Liver (tissue), 9 donors: ENCODE results near the gene DPEP3. TPM values are rescaled to one million over a fixed set of nuclear protein-coding genes. Genes with fewer than 3 reads are reported as not detected.
"Not testable (repeated sequence)": the region's sequence is repeated elsewhere in the genome, so short reads cannot be mapped to it uniquely, and the experiment has no call there.

Experiments
- DNase-seq: peaks from one replicate; pipeline ENCODE4 v3.0.0-alpha.2; 2017; ENCODE audit warnings: low spot score
- H3K27ac ChIP-seq, 2 donors: one replicate each; pipeline ENCODE4 v1.7.0; 2013; ENCODE audit warnings: inconsistent platforms in 2 of 2, low read length in 2 of 2, control low read depth in 1 of 2, low read depth in 1 of 2, mild to moderate bottlenecking in 1 of 2
- H3K27me3 ChIP-seq, 4 donors: one replicate each; pipeline versions ENCODE4 v1.6.1 to v1.7.0; 2013; ENCODE audit warnings: low read length in 3 of 4, inconsistent platforms in 1 of 4, mild to moderate bottlenecking in 1 of 4, moderate library complexity in 1 of 4; ENCODE audit not compliant: control insufficient read depth in 4 of 4, insufficient read depth in 4 of 4
- H3K36me3 ChIP-seq, 4 donors: one replicate each; pipeline versions ENCODE4 v1.6.1 to v1.7.0; 2013; ENCODE audit warnings: low read length in 3 of 4, mild to moderate bottlenecking in 3 of 4, low read depth in 1 of 4, moderate library complexity in 1 of 4; ENCODE audit not compliant: control insufficient read depth in 4 of 4, insufficient read depth in 3 of 4
- H3K4me1 ChIP-seq, 4 donors: one replicate each; pipeline versions ENCODE4 v1.6.1 to v1.7.0; 2013; ENCODE audit warnings: low read length in 3 of 4, mild to moderate bottlenecking in 3 of 4, moderate library complexity in 1 of 4; ENCODE audit not compliant: control insufficient read depth in 4 of 4, insufficient read depth in 4 of 4
- H3K4me3 ChIP-seq, 3 donors: one replicate each; pipeline versions ENCODE4 v1.6.1 to v1.7.0; 2013; ENCODE audit warnings: low read length in 3 of 3, control low read depth in 1 of 3, low read depth in 1 of 3, mild to moderate bottlenecking in 1 of 3
- H3K9ac ChIP-seq, 2 donors: one replicate each; pipeline ENCODE4 v1.7.0; 2013; ENCODE audit warnings: low read length in 2 of 2, mild to moderate bottlenecking in 2 of 2, moderate library complexity in 2 of 2, control low read depth in 1 of 2, low read depth in 1 of 2
- H3K9me3 ChIP-seq, 4 donors: one replicate each; pipeline versions ENCODE4 v1.6.1 to v1.7.0; 2013; ENCODE audit warnings: low read length in 3 of 4; ENCODE audit not compliant: control insufficient read depth in 4 of 4
- EGR1 ChIP-seq, 2 donors: IDR thresholded peaks; 2 replicates each; pipeline ENCODE4 v1.6.1; 2016 to 2018; ENCODE audit warnings: antibody characterized with exemption in 2 of 2, low read depth in 2 of 2
- FOXA1 ChIP-seq: IDR thresholded peaks from 2 replicates; pipeline ENCODE4 v1.6.1; 2016; ENCODE audit warnings: antibody characterized with exemption
- FOXA2 ChIP-seq: IDR thresholded peaks from 2 replicates; pipeline ENCODE4 v1.6.1; 2016; ENCODE audit warnings: antibody characterized with exemption
- GABPA ChIP-seq, 2 donors: IDR thresholded peaks in 1 of 2; conservative IDR thresholded peaks in 1 of 2; 2 replicates each; pipeline ENCODE4 v1.6.1; 2016; ENCODE audit warnings: antibody characterized with exemption in 2 of 2, mild to moderate bottlenecking in 1 of 2, moderate library complexity in 1 of 2
- HNF4A ChIP-seq, 2 donors: conservative IDR thresholded peaks; 2 replicates each; pipeline ENCODE4 v1.6.1; 2016; ENCODE audit warnings: antibody characterized with exemption in 2 of 2, mild to moderate bottlenecking in 2 of 2
- HNF4G ChIP-seq: IDR thresholded peaks from 2 replicates; pipeline ENCODE4 v1.6.1; 2016; ENCODE audit warnings: antibody characterized with exemption
- NR2F2 ChIP-seq: IDR thresholded peaks from 2 replicates; pipeline ENCODE4 v1.6.1; 2016; ENCODE audit warnings: antibody characterized with exemption
- RAD21 ChIP-seq, 2 donors: IDR thresholded peaks; 2 replicates each; pipeline ENCODE4 v1.6.1; 2016; ENCODE audit warnings: antibody characterized with exemption in 2 of 2, mild to moderate bottlenecking in 2 of 2
- RXRA ChIP-seq, 2 donors: IDR thresholded peaks; 2 replicates each; pipeline ENCODE4 v1.6.1; 2017 to 2018; ENCODE audit warnings: antibody characterized with exemption in 2 of 2, mild to moderate bottlenecking in 1 of 2
- TAF1 ChIP-seq: conservative IDR thresholded peaks from 2 replicates; pipeline ENCODE4 v1.6.1; 2016; ENCODE audit warnings: antibody characterized with exemption, mild to moderate bottlenecking
- YY1 ChIP-seq: IDR thresholded peaks from 2 replicates; pipeline ENCODE4 v1.6.1; 2016; ENCODE audit warnings: antibody characterized with exemption, mild to moderate bottlenecking
- WGBS: extraction: QIAGEN DNeasy Blood & Tissue Kit; methylation state at CpG from one replicate; pipeline ENCODE4 v1.1.7; 2013; 5-methylcytosine and 5-hydroxymethylcytosine counted together
- polyA plus RNA-seq, 2 donors: library from polyadenylated mRNA; stranded (reverse) in 1 of 2; unstranded in 1 of 2; fragments of 200-250 nt in 1 of 2; fragments of >200 nt in 1 of 2; fragmentation: Nextera tagmentation in 1 of 2; extraction: Ambion mirVana in 1 of 2; gene quantifications; one replicate each; pipeline versions ENCODE4 v1.2.1 to v1.2.3, GENCODE V29; 2013 to 2015
- total RNA-seq, 2 donors: library from RNA; depleted of rRNA; stranded (reverse); fragments of >200 nt; gene quantifications; one replicate each; pipeline ENCODE4 v1.2.3, GENCODE V29; 2014
- TF ChIP-seq, protein P1 (sequence below): IDR thresholded peaks from 2 replicates; pipeline ENCODE4 v1.6.1; 2016; ENCODE audit warnings: antibody characterized with exemption
- donor health status: healthy.
- donor health status: healthy.
- donor health status: healthy.
- donor health status: healthy.
- donor health status: healthy.

DPEP3 gene
- total and polyA plus RNA-seq, 4 donors: 0.08 to 0.37 (median 0.22) TPM; not detected in 1

DNA sequence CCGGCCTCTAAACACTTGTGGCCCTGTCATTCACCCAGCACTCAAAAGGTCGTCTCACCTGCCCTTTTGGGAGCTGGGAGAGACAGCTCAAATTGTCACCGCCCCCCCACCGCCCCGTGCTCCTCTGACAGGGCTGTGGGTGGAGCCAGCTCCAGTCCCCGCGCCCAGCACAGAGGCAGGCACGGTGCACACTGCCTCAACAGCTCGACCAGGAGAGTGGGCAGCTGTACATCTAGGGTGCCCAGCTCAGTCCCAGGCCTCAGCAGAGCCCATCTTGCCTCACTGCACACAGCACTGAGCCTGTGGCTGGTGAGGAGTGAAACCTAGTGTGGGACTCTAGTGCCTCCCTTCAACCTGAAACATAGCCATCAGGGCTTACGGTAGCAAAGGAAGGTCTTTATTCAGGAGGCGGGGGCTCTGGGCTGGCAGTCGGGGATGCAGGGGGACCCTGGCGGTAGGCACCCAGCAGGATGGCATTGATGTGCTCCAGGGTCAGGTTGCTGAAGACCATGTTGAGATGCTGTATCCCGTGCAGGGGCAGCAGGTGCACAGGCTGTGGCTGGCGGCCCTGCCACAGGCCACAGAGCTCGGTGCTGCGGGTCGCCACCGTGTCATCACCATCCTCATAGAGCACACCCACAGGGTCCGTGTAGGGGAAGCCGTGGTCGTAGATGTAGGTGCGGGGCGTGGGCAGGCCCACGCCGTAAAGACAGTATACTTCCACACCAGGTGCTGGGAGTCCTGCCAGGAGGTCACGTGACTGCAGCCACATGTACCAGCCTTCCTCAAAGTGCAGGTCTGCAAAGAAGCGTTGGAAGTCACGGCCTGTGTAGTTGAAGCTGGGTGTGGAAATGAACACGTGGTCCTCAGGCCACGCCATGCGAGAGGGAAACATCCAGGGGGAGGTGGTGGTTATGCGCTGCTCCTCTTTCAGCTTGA, 40.5 kb downstream of the DPEP3 start:
- Histone ChIP-seq H3K36me3 (peaks cover 3 to 7% (median 5%) of the 10 kb centered on the region in 4 donors), H3K27ac (peak overlapping the region in 1 of 2 donors; percentile 1), H3K9ac (no peak overlapping the region), H3K4me1 (peaks cover 14 to 68% (median 50%) of the 10 kb centered on the region in 4 donors), H3K4me3 (no peak overlapping the region), H3K27me3 (no peaks in the 10 kb centered on the region), H3K9me3 (no peaks in the 10 kb centered on the region)
- no peak for DNase-seq
- 69% methylated on average over 33 of the region's 33 CpGs for WGBS
- no peak for TF ChIP-seq FOXA2
- no peak for TF ChIP-seq FOXA1
- TF ChIP-seq RXRA (IDR thresholded peaks at IDR 0.05): no peak
- TF ChIP-seq HNF4A (conservative IDR thresholded peaks at IDR 0.05): no peak
- TF ChIP-seq YY1: no peak
- no peak for TF ChIP-seq GABPA (IDR thresholded peaks at IDR 0.05 in 1 of 2, conservative IDR thresholded peaks at IDR 0.05 in 1 of 2)
- TF ChIP-seq TAF1: no peak
- TF ChIP-seq NR2F2: no peak
- no peak for TF ChIP-seq EGR1 (IDR thresholded peaks at IDR 0.05; ENCODE audit: low read depth in 2 of 2)
- no peak for TF ChIP-seq RAD21 (IDR thresholded peaks at IDR 0.05)
- TF ChIP-seq, protein P1, sequence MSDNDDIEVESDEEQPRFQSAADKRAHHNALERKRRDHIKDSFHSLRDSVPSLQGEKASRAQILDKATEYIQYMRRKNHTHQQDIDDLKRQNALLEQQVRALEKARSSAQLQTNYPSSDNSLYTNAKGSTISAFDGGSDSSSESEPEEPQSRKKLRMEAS: no peak

DNA sequence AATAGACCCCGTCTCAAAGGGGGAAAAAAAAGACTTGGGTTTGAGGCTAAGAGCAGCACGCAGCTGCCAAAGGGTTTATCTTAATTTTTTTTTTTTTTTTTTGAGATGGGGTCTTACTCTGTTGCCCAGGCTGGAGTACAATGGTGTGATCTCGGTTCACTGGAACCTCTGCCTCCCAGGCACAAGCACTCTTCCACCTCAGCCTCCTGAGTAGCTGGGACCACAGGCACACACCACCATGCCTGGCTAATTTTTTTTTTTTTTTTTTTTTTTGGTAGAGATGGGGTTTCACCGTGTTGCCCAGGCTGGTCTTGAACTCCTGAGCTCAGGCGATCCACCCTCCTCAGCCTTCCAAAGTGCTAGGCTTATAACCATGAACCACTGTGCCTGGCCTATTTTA, 42.6 kb downstream of the DPEP3 start:
- H3K9me3 ChIP-seq, H3K27ac ChIP-seq, H3K9ac ChIP-seq, H3K27me3 ChIP-seq, H3K4me3 ChIP-seq, DNase-seq: not testable (repeated sequence)
- WGBS: 97% methylated on average over 5 of the region's 5 CpGs
- Histone ChIP-seq H3K4me1 (peaks cover 9 to 52% (median 38%) of the 10 kb centered on the region in 4 donors), H3K36me3 (peaks cover 6 to 14% (median 8%) of the 10 kb centered on the region in 4 donors)

DNA sequence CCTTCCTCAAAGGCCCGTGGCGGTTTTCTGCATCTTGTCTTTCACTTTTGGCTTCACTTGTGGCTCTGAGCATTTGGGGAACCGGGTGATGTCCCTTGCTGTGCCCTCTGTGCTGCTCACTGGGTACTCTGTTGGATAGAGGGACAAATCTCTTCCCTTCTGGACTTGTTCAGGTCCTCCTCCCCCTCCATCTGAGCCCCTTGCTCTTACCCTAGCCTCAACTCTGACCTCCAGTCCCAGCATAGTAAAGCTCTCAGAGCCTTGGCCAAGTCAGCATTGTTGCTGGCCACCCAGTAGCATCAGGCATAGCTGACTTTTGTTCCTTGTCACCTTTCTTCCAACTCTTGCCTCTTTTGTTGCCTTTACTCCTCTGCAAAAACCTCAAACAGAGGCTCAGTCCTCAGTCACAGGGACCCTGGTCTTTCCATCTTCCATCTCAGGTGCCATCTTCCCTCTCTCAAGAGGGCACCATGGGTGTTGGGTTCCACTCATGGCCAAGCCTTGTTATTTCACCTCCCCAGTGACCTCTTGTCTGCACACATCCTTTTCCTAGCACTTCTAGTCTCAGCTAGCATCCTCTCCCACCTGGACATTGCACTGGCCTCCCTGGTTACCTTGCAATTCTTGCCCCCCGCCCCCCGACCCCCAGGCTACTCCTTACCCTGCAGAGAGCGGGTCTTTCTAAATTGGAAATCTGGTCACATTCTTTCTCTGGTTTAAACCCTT, 43.3 kb downstream of the DPEP3 start:
- H3K27me3 ChIP-seq: no peaks in the 10 kb centered on the region
- TF ChIP-seq YY1 (no peak), NR2F2 (peak; percentile 17), HNF4G (no peak)
- H3K36me3 ChIP-seq: peaks cover 2 to 15% (median 8%) of the 10 kb centered on the region in 4 donors
- no peaks in the 10 kb centered on the region for H3K9me3 ChIP-seq
- peak overlapping the region; percentile 84 to 90 for H3K9ac ChIP-seq
- peaks cover 4 to 45% (median 32%) of the 10 kb centered on the region in 4 donors for H3K4me1 ChIP-seq
- 46% methylated on average over 6 of the region's 6 CpGs for WGBS
- H3K27ac ChIP-seq: peak overlapping the region; percentile 87 to 96
- no peak for DNase-seq
- peak overlapping the region; percentile 65 to 93 (median 78) for H3K4me3 ChIP-seq
